Measurements from ENCODE around the gene MYH11. TPM values are rescaled to one million over a fixed set of nuclear protein-coding genes. Genes with fewer than 3 reads are reported as not detected.
A peak's percentile ranks its signal among the peaks of the same experiment; 100 is the strongest.

The MYH11 gene
- total RNA-seq (2021) (not detected in 2 replicates), Bru-seq, nascent RNA (percentile 2 among the genes with signal in this experiment), BruChase-seq, experiment 1, labeled RNA remaining after a 2-hour chase (percentile 2 among the genes with signal in this experiment), BruChase-seq, experiment 2, labeled RNA remaining after a 6-hour chase (percentile 3 among the genes with signal in this experiment)
- long read RNA-seq, partial matches to known transcripts = 0 of 9 reads
- long read RNA-seq, other reads (novel, unspliced or antisense) = 9 of 9 reads

DNA sequence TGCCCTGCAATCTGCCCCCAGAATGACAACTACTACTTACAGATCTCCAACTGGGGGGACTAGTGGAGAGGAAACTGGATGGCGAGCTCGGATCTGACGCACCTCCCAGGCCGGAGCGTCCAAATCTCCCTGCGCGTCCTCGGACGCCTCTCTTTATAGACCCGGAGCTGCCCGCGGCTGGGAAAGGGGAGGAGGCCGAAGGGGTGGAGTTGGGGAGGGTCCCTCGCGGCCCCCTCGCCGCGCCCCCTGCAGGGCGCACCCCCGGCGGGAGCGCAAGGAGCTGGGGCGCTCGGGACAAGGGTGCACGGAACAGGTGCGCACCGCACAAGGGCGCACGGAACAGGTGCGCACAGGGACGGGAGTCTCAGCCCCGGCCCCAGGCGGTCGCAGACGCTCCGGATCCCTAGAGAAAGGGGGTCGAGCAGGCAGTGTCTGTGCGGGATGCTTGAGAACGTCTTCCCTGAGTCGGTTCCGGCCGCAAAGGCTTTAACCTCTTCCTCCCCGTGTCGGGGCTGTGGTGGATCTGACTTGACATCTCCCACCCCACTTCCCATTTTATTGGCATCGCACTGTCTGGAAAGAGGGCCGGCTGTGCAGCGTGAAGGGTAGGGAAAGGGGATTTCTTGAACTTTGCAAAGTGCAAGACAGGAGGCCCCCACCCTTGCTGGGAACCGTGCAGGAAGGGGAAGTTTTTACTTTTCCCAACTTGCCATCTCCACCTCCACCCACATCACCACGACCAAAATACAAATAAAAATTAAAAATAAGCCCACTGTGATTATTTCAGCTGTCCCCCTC, at the start of gene MYH11:
Gene MYH11 (minus strand): TSS at position 128 of the 798 bp plus-strand sequence. CDS start 18,776 bp downstream, outside the sequence.
- BruUV-seq (replicated peaks) = no TSS peak
- CTCF ChIA-PET = no interaction called here

DNA sequence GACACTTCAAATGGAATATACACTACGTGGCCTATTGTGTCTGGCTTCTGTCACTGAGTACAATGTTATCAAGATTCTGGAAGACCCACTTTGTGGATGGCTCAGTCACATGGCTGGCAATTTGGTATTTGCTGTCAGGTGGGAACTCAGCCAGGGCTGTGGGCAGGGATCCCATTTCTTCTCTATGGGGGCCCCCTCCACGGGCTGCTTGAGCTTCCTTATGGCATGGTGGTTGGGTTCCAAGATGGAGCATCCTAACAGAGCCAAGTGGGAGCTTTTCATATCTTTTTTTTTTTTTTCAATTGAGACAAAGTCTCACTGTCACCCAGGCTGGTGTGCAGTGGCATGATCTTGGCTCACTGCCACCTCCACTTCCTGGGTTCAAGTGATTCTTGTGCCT, 49.6 kb upstream of the MYH11 start:
- TF ChIP-seq EZH2 (IDR thresholded peaks at IDR 0.05; ENCODE audit: borderline replicate concordance, low read depth, low read length, poor library complexity, severe bottlenecking) = no peak
- TF ChIP-seq, protein P1, sequence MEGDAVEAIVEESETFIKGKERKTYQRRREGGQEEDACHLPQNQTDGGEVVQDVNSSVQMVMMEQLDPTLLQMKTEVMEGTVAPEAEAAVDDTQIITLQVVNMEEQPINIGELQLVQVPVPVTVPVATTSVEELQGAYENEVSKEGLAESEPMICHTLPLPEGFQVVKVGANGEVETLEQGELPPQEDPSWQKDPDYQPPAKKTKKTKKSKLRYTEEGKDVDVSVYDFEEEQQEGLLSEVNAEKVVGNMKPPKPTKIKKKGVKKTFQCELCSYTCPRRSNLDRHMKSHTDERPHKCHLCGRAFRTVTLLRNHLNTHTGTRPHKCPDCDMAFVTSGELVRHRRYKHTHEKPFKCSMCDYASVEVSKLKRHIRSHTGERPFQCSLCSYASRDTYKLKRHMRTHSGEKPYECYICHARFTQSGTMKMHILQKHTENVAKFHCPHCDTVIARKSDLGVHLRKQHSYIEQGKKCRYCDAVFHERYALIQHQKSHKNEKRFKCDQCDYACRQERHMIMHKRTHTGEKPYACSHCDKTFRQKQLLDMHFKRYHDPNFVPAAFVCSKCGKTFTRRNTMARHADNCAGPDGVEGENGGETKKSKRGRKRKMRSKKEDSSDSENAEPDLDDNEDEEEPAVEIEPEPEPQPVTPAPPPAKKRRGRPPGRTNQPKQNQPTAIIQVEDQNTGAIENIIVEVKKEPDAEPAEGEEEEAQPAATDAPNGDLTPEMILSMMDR (conservative IDR thresholded peaks at IDR 0.05; ENCODE audit: low read depth, low read length) = no peak
- intact Hi-C loops (cut with micrococcal nuclease; ENCODE audit: unreplicated experiment) = no loop called here
- Histone ChIP-seq H3K27me3 (replicated peaks; ENCODE audit: insufficient read depth, low read depth, low read length, poor library complexity) (no peaks in the 10 kb centered on the region), H3K9me3 (ENCODE audit: low read depth, low read length, poor library complexity, severe bottlenecking) (no peaks in the 10 kb centered on the region), H3K27ac (ENCODE audit: low read depth, low read length, poor library complexity, severe bottlenecking) (no peak overlapping the region), H3K4me3 (ENCODE audit: low read depth, low read length, poor library complexity, severe bottlenecking) (no peak overlapping the region), H3K36me3 (ENCODE audit: insufficient read depth, low read length, poor library complexity, severe bottlenecking) (no peaks in the 10 kb centered on the region), H3K4me1 (ENCODE audit: insufficient read depth, low read length, poor library complexity, severe bottlenecking) (no peaks in the 10 kb centered on the region)
- no TSS peak for BruUV-seq (replicated peaks)
- CTCF ChIA-PET = interaction anchor here (0.5 kb wide), 1 partner anchor 155 kb away, joined by 6 read pairs; no protein-coding TSS in a partner anchor
- POLR2A ChIA-PET (ENCODE audit: low non-redundant PET) = no interaction called here
- DNase-seq (ENCODE audit: low spot score) = no peak

More for the DNA sequence above, at the start of gene MYH11:
- Histone ChIP-seq H3K4me3 (ENCODE audit: low read depth, low read length, poor library complexity, severe bottlenecking) (peak within 1 kb of the TSS; percentile 32), H3K9me3 (ENCODE audit: low read depth, low read length, poor library complexity, severe bottlenecking) (no peaks in the 10 kb centered on the region), H3K27ac (ENCODE audit: low read depth, low read length, poor library complexity, severe bottlenecking) (no peak within 1 kb of the TSS), H3K36me3 (ENCODE audit: insufficient read depth, low read length, poor library complexity, severe bottlenecking) (no peaks in the 10 kb centered on the region), H3K4me1 (ENCODE audit: insufficient read depth, low read length, poor library complexity, severe bottlenecking) (no peaks in the 10 kb centered on the region), H3K27me3 (replicated peaks; ENCODE audit: insufficient read depth, low read depth, low read length, poor library complexity) (peaks cover 55% of the 10 kb centered on the region)
- TF ChIP-seq EZH2 (IDR thresholded peaks at IDR 0.05; ENCODE audit: borderline replicate concordance, low read depth, low read length, poor library complexity, severe bottlenecking) = peak; percentile 96
- TF ChIP-seq, protein P1 (conservative IDR thresholded peaks at IDR 0.05; ENCODE audit: low read depth, low read length) = no peak
- no peak for DNase-seq (ENCODE audit: low spot score)
- POLR2A ChIA-PET (ENCODE audit: low non-redundant PET) = no interaction called here
- intact Hi-C loops (cut with micrococcal nuclease; ENCODE audit: unreplicated experiment) = no loop called here

DNA sequence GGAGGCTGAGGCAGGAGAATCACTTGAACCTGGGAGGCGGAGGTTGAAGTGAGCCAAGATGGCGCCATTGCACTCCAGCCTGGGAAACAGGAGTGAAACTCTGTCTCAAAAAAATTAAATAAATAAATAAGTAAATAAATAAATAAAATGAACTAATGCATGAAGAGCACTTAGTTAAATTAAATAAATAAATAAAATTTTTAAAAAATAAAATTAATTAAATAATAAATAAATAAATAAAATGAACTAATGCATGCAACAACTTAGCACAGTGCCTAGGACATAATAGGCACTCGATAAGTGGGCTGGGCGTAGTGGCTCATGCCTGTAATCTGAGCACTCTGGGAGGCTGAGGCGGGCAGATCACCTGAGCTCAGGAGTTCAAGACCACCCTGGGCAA, 47.1 kb upstream of the MYH11 start:
- DNase-seq (ENCODE audit: low spot score) = no peak
- Histone ChIP-seq H3K27ac (ENCODE audit: low read depth, low read length, poor library complexity, severe bottlenecking) (no peak overlapping the region), H3K4me3 (ENCODE audit: low read depth, low read length, poor library complexity, severe bottlenecking) (no peak overlapping the region), H3K4me1 (ENCODE audit: insufficient read depth, low read length, poor library complexity, severe bottlenecking) (no peaks in the 10 kb centered on the region), H3K27me3 (replicated peaks; ENCODE audit: insufficient read depth, low read depth, low read length, poor library complexity) (no peaks in the 10 kb centered on the region), H3K9me3 (ENCODE audit: low read depth, low read length, poor library complexity, severe bottlenecking) (no peaks in the 10 kb centered on the region), H3K36me3 (ENCODE audit: insufficient read depth, low read length, poor library complexity, severe bottlenecking) (no peaks in the 10 kb centered on the region)
- BruUV-seq (replicated peaks) = no TSS peak
- TF ChIP-seq, protein P1 (conservative IDR thresholded peaks at IDR 0.05; ENCODE audit: low read depth, low read length) = no peak
- no peak for TF ChIP-seq EZH2 (IDR thresholded peaks at IDR 0.05; ENCODE audit: borderline replicate concordance, low read depth, low read length, poor library complexity, severe bottlenecking)
- CTCF ChIA-PET = no interaction called here
- intact Hi-C loops (cut with micrococcal nuclease; ENCODE audit: unreplicated experiment) = no loop called here
- POLR2A ChIA-PET (ENCODE audit: low non-redundant PET) = no interaction called here

Measured in A673 (cell line).